Endothelial cell of umbilical vein (primary cell): ENCODE measurements around the gene HOXB7. TPM values are rescaled to one million over a fixed set of nuclear protein-coding genes. Genes with fewer than 3 reads are reported as not detected.

Source experiments
- BruUV-seq: library from RNA; stranded (reverse); fragments of 400-500 nt; replicated peaks from 2 replicates; lab custom pipeline; 2021; lab: Mats Ljungman, UMichigan
- CTCF ChIA-PET: fragments of 300-600, 350-600 bp; sonication (Branson Sonifier 250); formaldehyde crosslinking; loops from one replicate; lab custom pipeline; 2021; ENCODE audit warnings: antibody characterized with exemption, inconsistent platforms; lab: Charles Lee
- POLR2A ChIA-PET: fragments of 300-600, 350-600 bp; sonication (Branson Sonifier 250); formaldehyde crosslinking; loops from one replicate; lab custom pipeline; 2021; ENCODE audit warnings: antibody characterized with exemption, inconsistent platforms; lab: Charles Lee
- DNase-seq: peaks from one replicate; pipeline ENCODE4 v3.0.0-alpha.2; 2011; ENCODE audit warnings: low read depth, low spot score
- FAIRE-seq: peaks from 2 replicates; lab custom pipeline; 2011; peaks lifted over from hg19 to GRCh38; lab: Jason Lieb, UNC
- H2AFZ ChIP-seq: 2 replicates; pipeline ENCODE4 v1.6.0; 2012; ENCODE audit warnings: low read depth, low read length, control low read depth, inconsistent platforms
- H3K27ac ChIP-seq: 2 replicates; pipeline ENCODE4 v1.5.1; 2011; ENCODE audit warnings: low read depth, mild to moderate bottlenecking, control low read depth, low read length, moderate library complexity; ENCODE audit not compliant: insufficient read depth
- H3K27me3 ChIP-seq, 2 experiments: 2 replicates each; pipeline versions ENCODE4 v1.6.0 to v1.6.1; 2011; ENCODE audit warnings: low read length in 2 of 2, mixed read lengths in 1 of 2; ENCODE audit not compliant: control insufficient read depth in 2 of 2, insufficient read depth in 2 of 2
- H3K36me3 ChIP-seq, 2 experiments: 2 replicates in 1 of 2; 3 replicates in 1 of 2; pipeline ENCODE4 v1.5.1; 2011; ENCODE audit warnings: low read length in 2 of 2, mild to moderate bottlenecking in 1 of 2, moderate library complexity in 1 of 2; ENCODE audit not compliant: control insufficient read depth in 2 of 2, insufficient read depth in 2 of 2; ENCODE audit errors: extremely low read depth in 1 of 2
- H3K4me1 ChIP-seq: 3 replicates; pipeline ENCODE4 v1.5.1; 2011; ENCODE audit warnings: mild to moderate bottlenecking, low read length; ENCODE audit not compliant: control insufficient read depth, insufficient read depth; ENCODE audit errors: extremely low read depth
- H3K4me2 ChIP-seq: 2 replicates; pipeline ENCODE4 v1.6.1; 2011; ENCODE audit warnings: low read length, control low read depth, mixed read lengths; ENCODE audit not compliant: insufficient read depth
- H3K4me3 ChIP-seq, 3 experiments: fragments of 200-600 bp in 1 of 3; sonication (generic), shearing (Covaris generic) in 1 of 3; replicated peaks in 1 of 3; 2 replicates each; pipeline ENCODE4 v1.5.1; 2011 to 2016; ENCODE audit warnings: control low read depth in 3 of 3, low read length in 3 of 3, mild to moderate bottlenecking in 2 of 3, inconsistent platforms in 1 of 3, low read depth in 1 of 3, moderate library complexity in 1 of 3; ENCODE audit not compliant: insufficient read depth in 1 of 3
- H3K79me2 ChIP-seq: 2 replicates; pipeline ENCODE4 v1.6.0; 2012; ENCODE audit warnings: low read length, inconsistent platforms; ENCODE audit not compliant: control insufficient read depth, insufficient read depth
- H3K9ac ChIP-seq: replicated peaks from 2 replicates; pipeline ENCODE3; 2011; ENCODE audit warnings: low read length, control low read depth; ENCODE audit not compliant: insufficient read depth; ENCODE audit errors: extremely low read depth
- H3K9me1 ChIP-seq: replicated peaks from 3 replicates; pipeline ENCODE4 v1.6.0; 2011; ENCODE audit warnings: mild to moderate bottlenecking, low read length; ENCODE audit not compliant: control insufficient read depth, insufficient read depth; ENCODE audit errors: extremely low read depth
- H3K9me3 ChIP-seq: replicated peaks from 2 replicates; pipeline ENCODE4 v1.5.1; 2012; ENCODE audit warnings: low read length, inconsistent platforms; ENCODE audit not compliant: control insufficient read depth, insufficient read depth
- H4K20me1 ChIP-seq: replicated peaks from 2 replicates; pipeline ENCODE3; 2011; ENCODE audit warnings: mild to moderate bottlenecking, low read length; ENCODE audit not compliant: control insufficient read depth, insufficient read depth; ENCODE audit errors: extremely low read depth
- EZH2 ChIP-seq: IDR thresholded peaks from 2 replicates; pipeline ENCODE4 v1.6.1; 2012; ENCODE audit warnings: borderline replicate concordance, low read depth, mild to moderate bottlenecking, moderate library complexity, low read length, inconsistent platforms; ENCODE audit not compliant: severe bottlenecking
- JUN ChIP-seq: IDR thresholded peaks from 2 replicates; pipeline ENCODE4 v1.6.1; 2011; ENCODE audit warnings: borderline replicate concordance, low read depth; ENCODE audit not compliant: insufficient read length, insufficient read depth
- MYC ChIP-seq: IDR thresholded peaks from one replicate; pipeline ENCODE4 v1.6.1; 2011; ENCODE audit warnings: mild to moderate bottlenecking, low read depth, low read length
- POLR2A ChIP-seq: IDR thresholded peaks from 2 replicates; pipeline ENCODE4 v1.6.1; 2012; ENCODE audit warnings: low read depth, mild to moderate bottlenecking, control low read depth, low read length
- POLR2AphosphoS5 ChIP-seq: IDR thresholded peaks from 2 replicates; pipeline ENCODE4 v1.6.1; 2012; ENCODE audit warnings: low read depth, mild to moderate bottlenecking, control low read depth, low read length, moderate library complexity; ENCODE audit not compliant: insufficient read depth
- dilution Hi-C: fragments of 300-500 bp; cut with MboI; formaldehyde crosslinking; loops from one replicate; pipeline ENCODE4 v1.15.0; 2019; ENCODE audit warnings: low sequenced_read_pairs; ENCODE audit not compliant: extremely low pct_ligation_motif_present
- intact Hi-C: fragments of 100-400 bp; cut with micrococcal nuclease; formaldehyde crosslinking; loops from one replicate; pipeline ENCODE4 v1.10.0; 2022
- polyA plus RNA-seq, 4 experiments: library from polyadenylated mRNA; depleted of rRNA in 3 of 4; stranded (reverse) in 3 of 4; unstranded in 1 of 4; fragments of >200 nt; gene quantifications; 2 replicates each; pipeline versions ENCODE4 v1.2.1 to v1.2.3, GENCODE V29; 2011 to 2012; ENCODE audit warnings: missing spikeins in 1 of 4
- total RNA-seq: library from RNA; stranded (reverse); gene quantifications from 2 replicates; pipeline ENCODE4 v1.2.3, GENCODE V29; 2021
- TF ChIP-seq, protein P1 (sequence below): IDR thresholded peaks from 2 replicates; pipeline ENCODE4 v1.6.1; 2011; ENCODE audit not compliant: insufficient read depth, insufficient read length
- TF ChIP-seq, protein P2 (sequence below), 2 donors: IDR thresholded peaks; 1 replicate in 1 of 2; 2 replicates in 1 of 2; pipeline ENCODE4 v1.5.1; 2011; ENCODE audit warnings: low read length in 2 of 2, mild to moderate bottlenecking in 2 of 2, moderate library complexity in 2 of 2, control low read depth in 1 of 2, inconsistent platforms in 1 of 2, low read depth in 1 of 2; ENCODE audit not compliant: insufficient read depth in 1 of 2; ENCODE audit errors: extremely low read depth in 1 of 2

The HOXB7 gene
- total and polyA plus RNA-seq, 2 donors (not counting 3 experiments of a cell fraction or from before 2014, with no cell fraction given): 23.5 to 24.5 TPM

DNA sequence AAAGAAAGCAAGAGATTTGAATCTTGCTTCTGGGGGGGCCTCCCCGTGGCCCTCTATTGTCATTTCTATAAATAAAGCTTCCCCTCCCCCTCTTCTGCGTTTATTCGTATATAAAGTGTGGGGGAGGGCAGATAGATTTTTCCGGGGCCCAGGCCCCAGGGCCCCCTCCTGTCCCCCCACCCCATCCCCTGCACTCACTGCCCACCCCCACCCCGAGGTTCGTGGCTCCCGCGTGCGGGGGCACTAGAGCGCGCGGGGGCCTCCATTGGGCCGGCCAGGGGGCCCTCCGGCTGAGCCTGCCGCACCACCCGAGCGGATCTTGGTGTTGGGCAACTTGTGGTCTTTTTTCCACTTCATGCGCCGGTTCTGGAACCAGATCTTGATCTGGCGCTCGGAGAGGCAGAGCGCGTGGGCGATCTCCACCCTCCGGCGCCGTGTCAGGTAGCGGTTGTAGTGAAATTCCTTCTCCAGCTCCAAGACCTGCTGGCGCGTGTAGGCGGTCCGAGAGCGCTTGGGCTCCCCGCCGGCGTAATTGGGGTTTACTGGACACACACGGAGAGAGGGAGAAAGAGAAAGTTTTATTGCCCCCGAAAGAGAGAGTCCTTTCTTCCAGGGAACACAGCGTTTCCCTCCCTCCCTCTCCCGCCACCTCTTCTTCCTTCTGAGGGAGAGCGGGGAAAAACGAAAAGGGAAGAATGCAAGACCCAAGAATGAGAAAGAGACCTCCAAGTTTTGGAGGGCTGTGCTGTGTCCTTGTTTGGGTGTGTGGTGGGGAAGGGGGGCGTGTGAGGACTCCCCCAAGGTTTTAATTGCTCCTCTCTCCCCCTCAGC, 34.1 kb downstream of the HOXB7 start:
- peak overlapping the region; percentile 74 for H3K9ac ChIP-seq
- H3K9me3 ChIP-seq: no peaks in the 10 kb centered on the region
- peaks cover 76% of the 10 kb centered on the region for H3K4me1 ChIP-seq
- peak overlapping the region; percentile 69 to 86 (median 70) for H3K4me3 ChIP-seq
- ChIA-PET POLR2A (no interaction called here), CTCF (interaction anchor here (1.0 to 2.4 kb wide), 2 partner anchors 21 to 28 kb away, joined by 3 to 9 read pairs; no protein-coding TSS in a partner anchor)
- intact Hi-C loops: no loop called here
- FAIRE-seq (no peak), DNase-seq (peak; percentile 49)
- H3K4me2 ChIP-seq: peak overlapping the region; percentile 89
- H3K27me3 ChIP-seq: no peaks in the 10 kb centered on the region
- H3K36me3 ChIP-seq: peaks cover 0 to 3% of the 10 kb centered on the region in 2 experiments
- H3K79me2 ChIP-seq: peaks cover 93% of the 10 kb centered on the region
- H4K20me1 ChIP-seq: no peaks in the 10 kb centered on the region
- H3K27ac ChIP-seq: peak overlapping the region; percentile 66
- H3K9me1 ChIP-seq: no peaks in the 10 kb centered on the region
- TF ChIP-seq, protein P1, sequence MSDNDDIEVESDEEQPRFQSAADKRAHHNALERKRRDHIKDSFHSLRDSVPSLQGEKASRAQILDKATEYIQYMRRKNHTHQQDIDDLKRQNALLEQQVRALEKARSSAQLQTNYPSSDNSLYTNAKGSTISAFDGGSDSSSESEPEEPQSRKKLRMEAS: no peak
- TF ChIP-seq EZH2 (no peak), POLR2A (peak; percentile 16), MYC (no peak), JUN (no peak), POLR2AphosphoS5 (peak; percentile 1)
- TF ChIP-seq, protein P2, sequence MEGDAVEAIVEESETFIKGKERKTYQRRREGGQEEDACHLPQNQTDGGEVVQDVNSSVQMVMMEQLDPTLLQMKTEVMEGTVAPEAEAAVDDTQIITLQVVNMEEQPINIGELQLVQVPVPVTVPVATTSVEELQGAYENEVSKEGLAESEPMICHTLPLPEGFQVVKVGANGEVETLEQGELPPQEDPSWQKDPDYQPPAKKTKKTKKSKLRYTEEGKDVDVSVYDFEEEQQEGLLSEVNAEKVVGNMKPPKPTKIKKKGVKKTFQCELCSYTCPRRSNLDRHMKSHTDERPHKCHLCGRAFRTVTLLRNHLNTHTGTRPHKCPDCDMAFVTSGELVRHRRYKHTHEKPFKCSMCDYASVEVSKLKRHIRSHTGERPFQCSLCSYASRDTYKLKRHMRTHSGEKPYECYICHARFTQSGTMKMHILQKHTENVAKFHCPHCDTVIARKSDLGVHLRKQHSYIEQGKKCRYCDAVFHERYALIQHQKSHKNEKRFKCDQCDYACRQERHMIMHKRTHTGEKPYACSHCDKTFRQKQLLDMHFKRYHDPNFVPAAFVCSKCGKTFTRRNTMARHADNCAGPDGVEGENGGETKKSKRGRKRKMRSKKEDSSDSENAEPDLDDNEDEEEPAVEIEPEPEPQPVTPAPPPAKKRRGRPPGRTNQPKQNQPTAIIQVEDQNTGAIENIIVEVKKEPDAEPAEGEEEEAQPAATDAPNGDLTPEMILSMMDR (IDR thresholded peaks at IDR 0.05; ENCODE audit: extremely low read depth in 1 of 2, insufficient read depth in 1 of 2, low read depth in 1 of 2, low read length in 2 of 2): no peak
- dilution Hi-C loops: no loop called here
- no peak overlapping the region for H2AFZ ChIP-seq
- no TSS peak for BruUV-seq
